Activated CD8-positive, alpha-beta memory T cell treated with anti-CD3 and anti-CD28 coated beads for 4 hours (primary cell): Measurements from ENCODE around the gene PLPPR3.

ENCODE experiments used
- DNase-seq, 2 donors: peaks; one replicate each; pipeline ENCODE4 v3.0.0-alpha.2; 2020; ENCODE audit warnings: low read depth in 2 of 2

PLPPR3 gene

DNA sequence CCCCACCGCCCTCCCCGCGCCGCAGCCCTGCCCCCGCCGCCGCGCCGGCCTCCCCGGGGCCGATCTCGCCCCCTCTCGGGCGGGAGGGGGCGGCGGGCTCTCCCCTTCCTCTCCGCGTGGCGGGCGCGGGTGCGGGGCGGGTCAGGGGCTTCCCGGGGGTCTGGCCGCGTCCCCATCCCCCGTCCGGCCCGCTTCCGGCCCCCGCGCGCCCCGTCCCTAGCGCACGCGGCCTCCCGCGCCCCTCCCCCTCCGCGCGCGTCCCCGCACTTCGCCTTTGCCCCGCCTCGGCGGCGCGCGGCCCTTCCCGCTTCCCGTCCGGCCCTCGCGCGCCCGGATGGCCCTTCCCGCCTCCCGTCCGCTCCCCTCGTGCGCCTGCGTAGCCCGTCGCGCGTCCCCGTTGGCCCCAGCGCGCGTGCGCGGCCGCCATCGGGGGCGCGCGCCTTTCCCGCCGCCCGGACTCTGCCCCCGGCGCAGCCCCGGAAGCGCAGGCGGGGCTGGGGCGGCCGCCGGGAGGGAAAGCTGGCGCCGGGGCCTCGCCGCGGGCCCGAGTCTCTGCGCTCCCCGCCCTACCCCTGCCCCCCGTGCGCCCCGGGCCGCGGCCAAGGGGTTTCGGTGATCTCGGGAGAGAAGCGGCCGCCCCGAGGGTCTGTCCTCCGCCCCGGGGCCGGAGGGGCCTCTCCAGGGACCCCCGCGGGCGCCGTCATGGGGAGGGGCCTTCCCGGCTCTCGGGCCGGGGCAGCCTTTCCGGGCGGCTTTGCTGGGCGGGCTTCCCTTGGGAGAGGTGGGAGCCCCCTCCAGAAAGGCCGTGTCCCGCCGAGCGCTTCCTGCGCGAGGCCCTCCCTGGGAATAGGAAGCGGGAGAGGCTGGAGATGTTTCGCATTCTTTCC, 24.0 kb downstream of the PLPPR3 start:
- peak; percentile 68 to 70 for DNase-seq

DNA sequence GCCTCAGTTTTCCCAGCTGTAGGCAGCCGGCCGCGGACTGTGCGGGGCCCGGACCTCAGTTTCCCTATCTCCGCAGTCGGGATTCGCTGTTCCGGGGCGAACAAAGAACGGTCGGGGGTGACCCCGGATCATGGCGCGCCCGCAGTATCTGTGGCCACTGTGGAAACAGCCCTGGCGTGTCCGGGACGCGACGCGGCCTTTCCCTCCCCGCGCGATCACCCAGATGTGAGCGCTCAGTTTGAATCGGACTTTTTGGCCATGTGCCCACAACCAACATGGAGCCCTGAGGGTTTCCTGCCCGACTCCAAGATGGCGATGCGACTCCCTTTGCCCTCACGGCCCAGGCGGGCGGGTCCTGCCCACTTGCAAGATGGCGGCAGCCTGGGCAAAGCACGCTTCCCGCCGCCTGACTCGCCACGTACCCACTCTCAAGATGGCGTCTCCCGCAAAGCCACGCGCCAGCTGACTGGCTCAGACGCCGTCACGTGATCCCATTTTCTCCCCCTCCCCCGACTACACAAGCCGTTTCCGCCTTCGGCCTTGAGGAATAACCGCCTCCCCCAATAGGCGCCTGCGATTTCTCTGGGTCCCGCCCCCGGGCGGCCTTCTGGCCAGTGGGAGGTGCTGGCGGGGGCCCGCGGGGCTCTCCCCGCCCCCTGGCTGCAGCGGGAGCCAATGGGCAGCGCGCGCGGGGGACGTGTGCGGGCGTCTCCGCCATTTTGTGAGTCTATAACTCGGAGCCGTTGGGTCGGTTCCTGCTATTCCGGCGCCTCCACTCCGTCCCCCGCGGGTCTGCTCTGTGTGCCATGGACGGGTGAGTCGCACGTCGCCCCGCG, 24.8 kb downstream of the PLPPR3 start, which contains the start of gene PTBP1:
Gene PTBP1, plus strand, starts transcription at position 761 of the 836 bp plus-strand sequence. Its CDS starts 46 bp downstream, at position 807.
- DNase-seq: peak; percentile 99 to 100

DNA sequence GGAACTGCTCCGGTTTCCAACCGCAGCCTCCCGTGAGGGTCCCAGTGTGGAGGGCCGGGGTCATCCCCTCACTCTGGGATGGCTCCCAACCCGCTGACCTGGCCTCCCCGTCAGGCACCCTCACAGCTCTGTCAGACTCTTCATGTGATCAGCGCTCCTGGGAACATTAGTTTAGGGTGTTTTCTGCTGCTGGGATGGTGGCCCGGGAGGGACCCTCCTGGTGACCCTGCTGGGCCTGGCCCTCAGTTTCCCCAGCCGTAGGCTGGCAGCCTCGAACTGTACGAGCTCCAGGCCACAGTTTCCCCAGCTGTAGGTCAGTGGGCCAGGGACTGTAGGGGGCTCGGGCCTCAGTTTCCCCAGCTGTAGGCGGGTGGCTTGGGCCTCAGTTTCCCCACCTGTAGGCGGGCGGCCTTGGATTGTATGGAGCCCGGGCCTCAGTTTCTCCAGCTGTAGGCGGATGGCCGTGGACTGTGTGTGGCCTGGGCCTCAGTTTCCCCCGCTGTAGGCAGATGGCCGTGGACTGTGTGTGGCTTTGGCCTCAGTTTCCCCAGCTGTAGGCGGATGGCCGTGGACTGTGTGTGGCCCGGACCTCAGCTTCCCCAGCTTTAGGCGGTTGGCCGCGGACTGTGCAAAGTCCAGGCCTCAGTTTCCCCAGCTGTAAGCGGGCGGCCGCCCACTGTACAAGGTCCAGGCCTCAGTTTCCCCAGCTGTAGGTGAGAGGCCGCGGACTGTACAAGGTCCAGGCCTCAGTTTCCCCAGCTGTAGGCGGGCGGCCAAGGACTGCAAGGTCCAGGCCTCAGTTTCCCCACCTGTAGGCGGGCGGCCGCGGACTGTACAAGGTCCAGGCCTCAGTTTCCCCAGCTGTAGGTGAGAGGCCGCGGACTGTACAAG, 25.8 kb downstream of the PLPPR3 start:
- DNase-seq: no peak

DNA sequence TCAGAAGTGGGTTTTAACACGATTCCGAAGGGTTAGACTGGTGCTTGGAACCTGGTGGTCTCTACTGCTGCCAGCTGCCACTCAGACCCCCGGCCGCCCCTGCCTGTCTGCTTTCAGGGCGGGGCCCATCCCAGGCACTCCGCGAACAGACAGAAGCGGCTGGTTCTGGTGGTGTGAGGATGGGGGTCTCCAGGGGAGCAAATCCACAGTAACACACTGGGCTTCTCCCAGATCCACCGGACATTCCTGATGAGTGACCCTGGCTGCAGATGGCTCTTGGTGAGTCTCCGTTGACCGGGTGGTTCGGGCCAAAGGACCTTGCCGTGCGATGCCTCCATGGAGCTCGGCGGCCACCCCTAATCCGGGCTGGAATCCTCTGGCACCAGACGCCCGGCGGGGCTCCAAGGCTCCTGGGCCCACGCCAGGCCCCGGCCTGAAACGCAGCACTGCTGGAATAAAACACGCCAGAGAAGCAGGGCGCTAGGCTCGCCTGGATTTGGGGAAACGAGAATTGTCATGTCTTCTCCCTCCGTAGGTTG, 26.6 kb downstream of the PLPPR3 start:
- no peak for DNase-seq

DNA sequence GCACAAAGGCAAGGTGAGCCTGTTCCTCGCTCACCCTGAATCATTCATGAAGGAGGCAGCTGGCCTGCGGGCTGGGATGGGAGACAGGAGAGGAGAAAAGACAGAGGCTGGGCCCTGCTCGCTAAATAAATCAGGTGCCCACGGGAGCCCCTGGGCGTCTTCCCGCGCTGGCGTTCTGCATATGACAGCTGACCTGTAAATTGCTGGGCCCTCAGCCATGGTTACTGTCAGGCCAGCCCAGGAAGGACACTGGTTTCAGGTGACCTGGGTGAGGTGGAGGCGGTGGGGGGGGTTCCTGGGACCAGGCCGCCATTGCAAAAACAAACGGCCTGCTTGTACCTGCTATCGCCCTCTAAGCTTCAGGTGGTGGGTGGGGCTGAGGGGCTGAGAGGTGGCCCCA, 27.9 kb downstream of the PLPPR3 start:
- DNase-seq: no peak

DNA sequence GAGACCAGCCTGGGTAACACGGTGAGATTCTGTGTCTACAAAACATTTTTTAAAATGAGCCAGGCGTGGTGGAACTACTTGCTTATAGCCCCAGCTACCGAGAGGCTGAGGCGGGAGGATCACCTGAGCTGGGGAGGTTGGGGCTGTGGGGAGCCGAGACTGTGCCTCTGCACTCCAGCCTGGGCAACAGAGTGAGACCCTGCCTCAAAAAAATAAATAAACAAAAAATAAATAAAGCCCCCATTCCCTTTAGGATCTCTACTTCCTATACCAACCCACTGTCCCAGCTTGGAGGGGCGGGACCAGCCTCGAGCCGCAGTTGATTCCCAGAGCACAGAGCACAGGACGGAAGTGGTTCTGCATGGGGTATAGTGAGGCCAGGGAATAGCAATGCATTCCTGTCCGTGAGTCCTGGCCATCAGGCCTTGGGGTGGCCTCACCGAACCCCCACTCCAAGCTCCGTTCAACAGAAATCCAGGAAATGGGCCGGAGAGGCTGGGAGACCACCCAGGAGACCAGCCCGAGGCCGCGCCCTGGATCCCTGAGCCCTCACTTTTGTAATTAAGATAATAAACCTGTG, 29.4 kb downstream of the PLPPR3 start:
- DNase-seq: no peak

DNA sequence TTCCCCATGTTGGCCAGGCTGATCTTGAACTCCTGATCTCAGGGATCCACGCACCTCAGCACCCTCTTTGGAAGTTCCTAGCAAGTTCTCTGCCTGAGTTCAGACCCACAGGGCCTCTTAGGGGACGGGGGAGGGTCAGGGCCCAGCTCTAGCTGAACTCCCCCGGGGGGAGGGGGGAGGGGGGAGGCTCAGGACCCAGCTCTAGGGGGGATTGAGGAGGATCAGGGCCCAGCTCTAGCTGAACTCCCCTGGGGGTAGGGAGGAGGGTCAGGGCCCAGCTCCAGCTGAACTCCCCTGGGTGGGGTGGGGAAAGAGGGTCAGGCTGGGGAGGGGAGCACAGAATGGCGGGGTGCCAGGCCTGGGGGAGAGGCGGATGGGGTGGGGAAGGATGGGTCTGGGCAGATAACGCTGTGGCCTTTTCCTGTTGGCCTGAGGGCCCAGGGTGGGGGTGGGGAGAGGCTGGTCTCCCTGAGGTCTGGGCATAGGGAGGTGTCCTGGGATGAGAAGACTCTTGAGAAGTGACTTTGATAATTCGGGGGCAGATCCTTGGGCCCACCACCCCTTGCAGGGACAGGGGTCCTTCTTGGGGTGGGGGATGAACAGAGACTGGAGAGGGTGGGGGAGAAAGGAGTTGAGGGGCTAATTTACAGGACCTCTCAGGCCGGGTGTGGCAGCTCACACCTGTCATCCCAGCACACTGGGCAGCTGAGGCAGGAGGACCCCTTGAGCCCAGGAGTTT, 30.0 kb downstream of the PLPPR3 start:
- DNase-seq: no peak

DNA sequence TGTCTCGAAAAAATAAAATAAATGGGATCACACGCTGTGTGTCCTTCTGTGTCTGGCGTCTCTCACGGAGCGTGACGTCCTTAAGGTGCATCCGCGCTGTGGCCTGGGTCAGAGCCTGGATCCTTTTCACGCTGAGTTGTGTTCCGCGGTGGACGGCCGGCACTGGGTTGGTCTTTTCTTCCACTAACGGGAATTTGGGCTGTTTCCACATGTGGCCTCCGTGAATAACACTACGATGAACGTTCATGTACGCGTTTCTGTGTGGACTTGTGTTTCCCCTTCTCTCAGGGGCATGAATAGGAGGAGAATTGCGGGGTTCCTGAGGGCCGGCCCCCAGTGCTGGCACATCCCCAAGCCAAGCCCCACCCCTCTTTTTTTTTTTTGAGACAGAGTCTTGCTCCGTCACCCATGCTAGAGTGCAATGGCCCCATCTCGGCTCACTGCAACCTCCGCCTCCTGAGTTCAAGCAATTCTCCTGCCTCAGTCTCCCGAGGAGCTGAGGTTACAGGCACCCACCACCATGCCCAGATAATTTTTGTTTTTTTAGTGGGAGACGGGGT, 30.7 kb downstream of the PLPPR3 start:
- DNase-seq: no peak

DNA sequence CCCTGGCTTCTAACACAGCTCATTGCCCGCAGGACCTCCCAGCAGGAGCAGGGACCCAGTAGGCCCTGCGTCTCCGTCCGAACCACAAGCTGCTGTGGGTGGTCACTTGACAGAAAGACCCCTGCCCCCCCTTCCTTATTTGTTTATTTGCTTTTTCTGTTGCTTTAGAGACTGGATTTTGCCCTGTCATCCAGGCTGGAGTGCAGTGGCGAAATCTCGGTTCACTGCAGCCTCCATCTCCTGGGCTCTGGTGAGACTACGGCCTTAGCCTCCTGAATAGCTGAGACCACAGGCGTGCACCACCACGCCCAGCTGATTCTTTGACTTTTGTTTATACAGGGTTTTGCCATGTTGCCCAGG, 32.1 kb downstream of the PLPPR3 start:
- DNase-seq: no peak

DNA sequence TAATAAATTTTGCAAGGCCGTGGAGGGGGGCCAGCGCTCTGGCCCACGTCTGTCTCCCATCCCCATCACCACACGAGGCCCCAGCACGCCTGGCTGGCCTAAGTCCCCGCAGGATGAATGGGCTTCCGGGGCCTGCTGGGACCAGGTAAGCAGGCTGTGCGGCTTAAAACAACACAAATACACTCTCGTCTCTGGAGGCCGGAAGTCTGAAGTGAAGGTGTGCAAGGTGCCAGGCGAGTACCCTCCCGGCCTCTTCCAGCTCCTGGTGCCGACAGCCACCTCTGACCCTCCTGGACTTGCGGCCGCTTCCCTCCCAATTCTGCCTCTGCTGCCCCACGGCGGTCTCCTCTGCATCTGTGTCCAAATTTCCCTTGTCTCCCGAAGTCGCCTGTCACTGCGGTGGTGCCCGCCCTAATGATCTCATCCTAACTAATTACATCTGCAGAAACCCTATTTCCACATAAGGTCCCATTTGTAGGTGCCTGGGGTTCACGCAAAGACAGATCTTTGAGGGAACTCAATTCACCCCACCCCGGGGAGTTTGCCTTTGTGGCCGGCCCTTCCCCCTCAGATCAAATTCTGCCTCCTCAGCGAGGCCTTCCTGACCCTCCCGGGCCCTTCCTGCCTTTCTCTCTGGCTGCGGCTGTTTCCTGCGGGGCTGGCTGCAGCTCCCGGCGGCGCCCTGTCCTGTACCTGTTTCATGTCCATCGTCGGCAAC, 32.6 kb downstream of the PLPPR3 start:
- no peak for DNase-seq

DNA sequence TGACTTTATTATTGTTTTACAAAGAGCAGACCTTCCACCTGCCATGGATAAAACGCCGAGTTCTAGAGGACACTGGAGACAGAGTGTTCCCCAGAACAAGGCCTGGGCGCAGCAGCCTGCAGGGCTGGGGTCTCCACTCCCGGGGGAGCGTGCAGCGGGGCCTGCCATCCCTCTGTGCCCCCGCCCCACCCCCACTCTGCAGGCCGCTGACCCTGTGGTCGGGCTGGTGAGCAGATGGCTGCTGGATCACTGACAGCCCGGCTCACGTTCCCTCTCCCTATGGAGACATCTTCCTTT, 33.1 kb downstream of the PLPPR3 start:
- no peak for DNase-seq

DNA sequence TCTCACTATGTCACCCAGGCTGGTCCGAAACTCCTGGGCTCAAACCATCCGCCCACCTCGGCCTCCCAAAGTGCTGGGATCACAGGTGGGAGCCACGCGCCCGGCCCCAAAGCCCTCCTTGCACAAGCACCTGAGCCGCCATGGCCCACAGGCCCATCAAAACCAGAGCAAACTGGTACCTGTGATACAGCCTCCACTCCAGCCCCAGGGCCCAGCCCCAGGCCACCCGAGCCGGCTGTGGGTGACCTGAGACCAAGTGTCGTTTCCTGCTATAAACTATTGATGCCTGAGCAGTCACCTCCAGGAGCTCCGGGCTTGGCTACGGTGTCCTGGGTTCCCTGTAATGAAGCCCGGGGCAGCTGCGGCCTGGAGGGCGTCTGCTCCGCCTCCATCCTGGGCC, 34.2 kb downstream of the PLPPR3 start:
- no peak for DNase-seq

DNA sequence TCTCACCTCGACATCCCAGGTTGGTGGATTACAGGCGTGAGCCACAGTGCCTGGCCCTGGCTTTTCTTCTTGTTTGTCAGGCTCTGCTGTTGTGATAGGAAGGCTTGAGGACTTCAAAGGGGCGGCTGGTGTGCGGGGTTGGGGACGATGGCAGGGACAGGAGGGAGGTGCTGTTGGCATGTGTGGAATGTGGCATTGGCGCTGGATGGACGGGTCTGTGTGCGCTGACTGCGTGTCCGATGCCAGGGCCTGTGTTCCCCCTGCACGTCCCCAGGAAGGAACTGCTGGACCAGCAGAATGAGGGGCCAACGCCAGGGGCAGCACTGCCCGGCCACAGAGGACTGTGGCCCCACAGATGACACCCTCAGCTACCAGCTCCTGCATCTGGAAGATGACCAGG, 37.2 kb downstream of the PLPPR3 start:
- DNase-seq: no peak

DNA sequence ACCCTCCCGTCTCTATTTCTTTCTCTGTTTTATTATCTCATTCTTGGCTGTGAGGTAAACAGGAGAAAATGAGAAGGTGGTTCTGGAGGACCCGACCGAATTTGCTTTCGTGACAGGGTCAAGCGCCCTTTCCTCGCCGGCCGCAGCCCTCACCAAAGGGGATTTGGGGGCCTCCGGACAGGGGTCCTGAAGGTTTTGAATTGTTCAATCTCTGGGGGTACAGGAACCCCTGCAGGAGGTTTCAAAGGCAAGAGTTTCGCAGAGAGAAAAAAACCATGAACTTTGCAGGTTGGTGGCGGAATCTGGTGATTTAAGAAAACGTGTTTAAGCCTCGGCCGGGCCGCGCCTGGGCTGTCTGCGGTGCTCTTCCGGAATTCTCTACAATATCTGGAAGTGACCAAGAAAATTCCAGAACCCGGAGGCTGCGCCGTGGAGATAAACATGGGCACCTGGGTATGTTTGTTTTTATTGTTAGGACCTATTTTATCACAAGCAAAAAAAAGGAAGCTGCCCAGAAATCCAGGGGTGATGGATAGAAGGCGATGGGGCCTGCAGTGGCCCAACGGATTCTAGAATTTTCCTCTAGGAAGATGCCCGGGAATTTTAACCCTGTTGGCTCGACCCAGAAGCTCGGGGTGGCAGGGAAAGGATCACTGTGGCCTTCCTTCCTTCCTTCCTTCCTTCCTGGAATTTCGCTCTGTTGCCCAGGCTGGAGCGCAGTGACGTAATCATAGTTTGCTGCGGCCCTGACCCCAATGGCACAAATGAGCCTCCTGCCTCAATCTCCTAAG, 38.7 kb downstream of the PLPPR3 start:
- no peak for DNase-seq

DNA sequence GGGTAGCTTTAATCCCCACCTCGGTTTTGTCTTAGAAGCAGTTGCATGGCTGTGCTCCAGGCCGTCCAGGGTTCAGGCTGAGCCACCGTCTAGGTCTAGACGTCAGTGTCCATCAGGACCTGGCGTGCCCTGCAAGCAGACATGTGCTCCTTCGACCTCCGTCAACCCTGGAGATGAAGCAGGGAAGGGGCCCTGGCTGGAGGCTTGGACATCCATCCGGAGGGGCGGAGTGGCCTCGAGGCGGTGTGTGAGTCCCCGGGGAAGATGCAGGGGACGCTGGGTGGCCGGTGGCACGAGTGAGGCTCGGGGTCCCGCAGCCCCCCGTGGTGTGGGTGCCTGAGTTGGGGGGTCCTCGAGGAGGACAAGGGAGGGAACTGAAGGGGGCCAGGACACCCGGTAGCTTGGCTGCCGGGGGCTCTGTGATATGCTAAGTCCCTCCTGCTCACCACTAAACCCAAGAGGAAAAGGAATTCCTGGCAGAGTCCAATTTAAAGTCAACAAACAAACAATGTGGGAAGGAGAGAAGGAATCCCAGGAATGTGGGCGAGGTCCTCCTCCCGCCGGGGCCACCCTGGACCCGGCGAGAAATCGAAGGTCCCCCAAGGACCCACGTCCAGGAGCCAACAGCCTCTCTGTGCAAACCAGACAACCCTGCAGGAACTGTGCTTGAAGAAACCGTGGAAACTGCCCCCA, 39.4 kb downstream of the PLPPR3 start:
- DNase-seq: no peak

DNA sequence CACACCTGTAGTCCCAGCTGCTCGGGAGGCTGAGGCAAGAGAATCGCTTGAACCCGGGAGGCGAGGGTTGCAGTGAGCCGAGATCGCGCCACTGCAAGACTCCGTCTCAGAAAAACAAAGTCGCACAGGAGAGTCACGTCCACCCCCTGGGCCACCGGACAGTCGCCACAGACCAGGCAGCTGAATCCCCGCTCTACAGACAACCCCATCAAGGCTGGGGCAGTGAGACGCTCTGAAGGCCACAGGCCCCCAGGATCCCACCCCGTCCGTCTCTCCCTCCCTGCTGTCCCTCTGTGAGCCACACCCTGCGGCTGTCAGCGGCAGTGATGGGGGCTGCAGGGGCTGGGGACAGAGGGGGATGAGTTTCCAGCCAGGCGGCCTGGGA, 40.0 kb downstream of the PLPPR3 start:
- DNase-seq: no peak

DNA sequence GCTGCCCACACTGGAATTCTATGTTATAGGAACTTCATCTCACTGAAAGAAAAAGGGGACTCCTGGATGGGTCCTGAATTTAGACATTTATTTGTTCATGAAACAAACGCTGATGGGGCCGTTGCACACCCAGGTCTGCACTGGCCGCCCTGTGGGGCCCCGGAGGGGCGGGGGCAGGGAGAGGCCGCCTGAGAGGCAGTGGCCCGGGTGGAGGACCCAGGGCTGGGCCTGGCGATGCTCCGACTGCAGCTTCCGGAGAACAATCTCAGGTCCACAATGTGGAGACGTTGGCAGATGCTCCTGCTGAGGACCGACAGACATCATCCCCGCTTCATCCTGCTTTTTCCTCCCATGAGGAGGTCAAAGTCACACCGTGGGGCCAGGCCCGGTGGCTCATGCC, 40.8 kb downstream of the PLPPR3 start:
- DNase-seq: no peak

DNA sequence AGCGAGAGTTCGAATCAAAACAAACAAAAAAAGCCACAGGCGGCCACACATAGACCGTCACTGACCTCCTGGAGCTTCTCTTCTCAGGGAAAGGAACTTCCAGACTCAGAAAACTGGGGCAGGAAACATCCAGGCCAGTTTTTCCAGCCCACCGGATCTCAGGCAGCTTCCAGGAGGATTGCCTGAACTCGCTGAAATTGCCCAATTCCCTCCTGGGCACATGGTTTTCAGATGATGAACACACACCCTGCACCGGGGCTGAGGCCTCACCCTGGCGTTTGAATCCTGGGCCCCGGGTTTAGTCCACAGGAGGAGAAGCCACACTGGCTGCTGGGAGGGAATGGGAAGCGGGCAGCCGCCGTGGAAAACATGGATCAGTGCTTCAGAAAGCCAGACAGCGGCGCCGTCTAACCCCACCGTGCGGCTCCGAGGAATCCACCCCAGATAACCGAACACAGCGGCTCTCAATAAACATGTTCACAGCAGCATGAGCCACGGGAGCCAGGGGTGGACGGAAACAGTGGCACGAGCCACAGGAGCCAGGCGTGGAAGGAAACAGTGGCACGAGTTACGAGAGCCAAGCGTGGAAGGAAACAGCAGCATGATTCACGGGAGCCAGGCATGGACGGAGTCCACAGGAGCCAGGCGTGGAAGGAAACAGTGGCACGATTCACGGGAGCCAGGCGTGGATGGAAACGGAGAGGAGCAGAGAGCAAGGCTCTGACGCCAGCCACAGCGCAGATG, 42.7 kb downstream of the PLPPR3 start:
- DNase-seq: no peak
